HepG2 (cell line): Measurements from ENCODE around the gene INTS1. TPM values are rescaled to one million over a fixed set of nuclear protein-coding genes. Genes with fewer than 3 reads are reported as not detected.

Experiments used
- ATAC-seq: fragments of 200-7000 bp; cut with Tn5 transposase; 3 replicates; pipeline ENCODE4 v1.9.1; 2020; ENCODE audit warnings: mild to moderate bottlenecking, moderate library complexity
- BruUV-seq: library from RNA; stranded (reverse); fragments of 400-500 nt; replicated peaks from 2 replicates; lab custom pipeline; 2021; lab: Mats Ljungman, UMichigan
- CTCF ChIA-PET: fragments of 300-600 bp; formaldehyde crosslinking; extraction: SDS; loops from one replicate; lab custom pipeline; 2021; ENCODE audit warnings: low total read pairs, inconsistent platforms, low intra/inter-chr PET ratio; lab: Yijun Ruan, JAX
- POLR2A ChIA-PET: fragments of 350-600 bp; sonication (Branson Sonifier 250); formaldehyde crosslinking; loops from one replicate; lab custom pipeline; 2020; ENCODE audit warnings: antibody characterized with exemption, inconsistent platforms; lab: Yijun Ruan, JAX
- DNase-seq: peaks from one replicate; pipeline ENCODE4 v3.0.0-alpha.2; 2015; ENCODE audit warnings: low spot score
- FAIRE-seq: peaks from 3 replicates; lab custom pipeline; 2011; peaks lifted over from hg19 to GRCh38; lab: Jason Lieb, UNC
- H2AFZ ChIP-seq: one replicate; pipeline ENCODE4 v1.6.1; 2011; ENCODE audit warnings: low read length, inconsistent platforms
- H3K27ac ChIP-seq: fragments of 300-600 bp; 3 replicates; pipeline ENCODE4 v1.8.0; 2011; ENCODE audit warnings: mixed run types, mild to moderate bottlenecking, mixed read lengths, low read length, inconsistent platforms; ENCODE audit not compliant: insufficient read depth; ENCODE audit errors: extremely low read length
- H3K27me3 ChIP-seq, 2 experiments: fragments of 200-600 bp in 1 of 2; 2 replicates in 1 of 2; 3 replicates in 1 of 2; pipeline versions ENCODE4 v1.6.0 to v1.8.0; 2011; ENCODE audit warnings: low read length in 2 of 2, mild to moderate bottlenecking in 2 of 2, moderate library complexity in 2 of 2, inconsistent platforms in 1 of 2; ENCODE audit not compliant: insufficient read depth in 2 of 2, control insufficient read depth in 1 of 2
- H3K36me3 ChIP-seq, 2 experiments: fragments of 200-600 bp in 1 of 2; replicated peaks in 1 of 2; 2 replicates in 1 of 2; 3 replicates in 1 of 2; pipeline versions ENCODE4 v1.5.1 to v1.8.0; 2011; ENCODE audit warnings: low read length in 2 of 2, inconsistent platforms in 1 of 2; ENCODE audit not compliant: insufficient read depth in 2 of 2, control insufficient read depth in 1 of 2
- H3K4me1 ChIP-seq: 2 replicates; pipeline ENCODE4 v1.5.1; 2012; ENCODE audit warnings: low read length, inconsistent platforms; ENCODE audit not compliant: insufficient read depth
- H3K4me2 ChIP-seq: 2 replicates; pipeline ENCODE4 v1.6.0; 2011; ENCODE audit warnings: low read depth, low read length, inconsistent platforms
- H3K4me3 ChIP-seq, 3 experiments: fragments of 200-600 bp in 1 of 3; sonication (generic), shearing (Covaris generic) in 1 of 3; replicated peaks in 1 of 3; 2 replicates each; pipeline ENCODE4 v1.5.1; 2011 to 2016; ENCODE audit warnings: low read length in 3 of 3, inconsistent platforms in 2 of 3, low read depth in 2 of 3, mild to moderate bottlenecking in 2 of 3, control low read depth in 1 of 3, mixed read lengths in 1 of 3; ENCODE audit not compliant: insufficient read depth in 1 of 3
- H3K79me2 ChIP-seq: one replicate; pipeline ENCODE4 v1.6.1; 2011; ENCODE audit warnings: low read length, inconsistent platforms; ENCODE audit not compliant: insufficient read depth
- H3K9ac ChIP-seq: 2 replicates; pipeline ENCODE4 v1.6.0; 2011; ENCODE audit warnings: mild to moderate bottlenecking, low read depth, low read length, inconsistent platforms; ENCODE audit not compliant: insufficient read depth
- H3K9me3 ChIP-seq: 2 replicates; pipeline ENCODE4 v1.5.1; 2012; ENCODE audit warnings: mild to moderate bottlenecking, low read length
- H4K20me1 ChIP-seq: 2 replicates; pipeline ENCODE4 v1.6.0; 2011; ENCODE audit warnings: inconsistent platforms, mild to moderate bottlenecking, low read length, moderate library complexity; ENCODE audit not compliant: insufficient read depth
- ARID2 ChIP-seq: sonication (generic); formaldehyde crosslinking; IDR thresholded peaks from 2 replicates; pipeline ENCODE4 v1.8.1; 2022; ENCODE audit warnings: mild to moderate bottlenecking, missing genetic modification reagents, borderline replicate concordance
- BRCA1 ChIP-seq: sonication (generic); formaldehyde crosslinking; IDR thresholded peaks from 2 replicates; pipeline ENCODE4 v1.4.0; 2020; ENCODE audit warnings: missing genetic modification reagents
- EHMT2 ChIP-seq: fragments of 200-600 bp; sonication (generic); IDR thresholded peaks from 2 replicates; pipeline ENCODE4 v1.7.0; 2017; ENCODE audit warnings: antibody characterized with exemption, low read depth, low read length, borderline replicate concordance
- KDM6A ChIP-seq: IDR thresholded peaks from 2 replicates; pipeline ENCODE4 v1.6.1; 2016; ENCODE audit warnings: low read depth
- PRDM15 ChIP-seq: sonication (generic); formaldehyde crosslinking; IDR thresholded peaks from 2 replicates; pipeline ENCODE4 v1.4.0; 2020; ENCODE audit warnings: missing genetic modification reagents
- SP4 ChIP-seq: sonication (generic); formaldehyde crosslinking; IDR thresholded peaks from 2 replicates; pipeline ENCODE4 v1.8.1; 2023; ENCODE audit warnings: mild to moderate bottlenecking, missing genetic modification reagents
- ZNF138 ChIP-seq: sonication (generic); formaldehyde crosslinking; IDR thresholded peaks from 2 replicates; pipeline ENCODE4 v1.5.0; 2020; ENCODE audit warnings: mild to moderate bottlenecking, low read depth, missing genetic modification reagents
- ZNF432 ChIP-seq: sonication (generic); formaldehyde crosslinking; IDR thresholded peaks from 2 replicates; pipeline ENCODE4 v1.5.0; 2020; ENCODE audit warnings: missing genetic modification reagents, mild to moderate bottlenecking, borderline replicate concordance
- ZNF83 ChIP-seq: sonication (generic); formaldehyde crosslinking; IDR thresholded peaks from 2 replicates; pipeline ENCODE4 v1.4.0; 2020; ENCODE audit warnings: missing genetic modification reagents, mild to moderate bottlenecking, borderline replicate concordance
- WGBS: methylation state at CpG from one replicate; pipeline ENCODE4 v1.1.6; 2017; ENCODE audit warnings: low lambda C conversion rate; 5-methylcytosine and 5-hydroxymethylcytosine counted together
- in situ Hi-C: cut with HindIII; loops from 2 replicates; pipeline ENCODE4 v1.10.0; 2017; ENCODE audit warnings: low pct_unique_long_range_greater_than_20kb; ENCODE audit not compliant: extremely low pct_ligation_motif_present
- intact Hi-C: fragments of 100-400 bp; cut with micrococcal nuclease; formaldehyde crosslinking; loops from one replicate; pipeline ENCODE4 v1.10.0; 2022; ENCODE audit not compliant: unreplicated experiment
- polyA plus RNA-seq, 8 experiments: library from polyadenylated mRNA; depleted of rRNA in 3 of 8; stranded (reverse) in 7 of 8; unstranded in 1 of 8; fragments of >200 nt; fragmentation: Illumina TruSeq in 4 of 8; extraction: Trizol in 4 of 8; gene quantifications; 2 replicates each; pipeline versions ENCODE4 v1.2.1 to v1.2.3, GENCODE V29; 2011 to 2016; ENCODE audit warnings: low read depth in 4 of 8, missing spikeins in 1 of 8, mixed read lengths in 1 of 8; ENCODE audit not compliant: insufficient read depth in 1 of 8
- total RNA-seq, 5 experiments: library from RNA; depleted of rRNA; stranded (reverse); fragments of >200 nt; fragmentation: Illumina TruSeq; extraction: Trizol; gene quantifications; 2 replicates each; pipeline ENCODE4 v1.2.3, GENCODE V29; 2016; ENCODE audit warnings: low read depth in 1 of 5

The INTS1 gene
- total and polyA plus RNA-seq, 2 of the 13 experiments (the other 11 are each of a cell fraction or from before 2014, with no cell fraction given) = 13.7 to 29.0 TPM

GRCh38 chr7:1434891-1435670, 69.1 kb downstream of the INTS1 start (continued):
- no peak for TF ChIP-seq ARID2 (CRISPR knock-in tag)
- TF ChIP-seq ZNF432 = no peak
- no peak for TF ChIP-seq SP4
- no peak for TF ChIP-seq KDM6A (CRISPR knock-in tag)
- TF ChIP-seq EHMT2 = no peak
- no peak for TF ChIP-seq ZNF138
- no peak for TF ChIP-seq BRCA1 (CRISPR knock-in tag)

- Histone ChIP-seq H3K27me3 (peaks cover 3 to 10% of the 10 kb centered on the region in 2 experiments; a peak in 1 of 5 replicates), H3K4me3 (no peak overlapping the region), H2AFZ (no peak overlapping the region), H3K36me3 (no peaks in the 10 kb centered on the region), H3K4me1 (peaks cover 30% of the 10 kb centered on the region), H3K9ac (no peak overlapping the region), H3K9me3 (no peaks in the 10 kb centered on the region), H3K79me2 (no peaks in the 10 kb centered on the region), H3K27ac (no peak overlapping the region), H4K20me1 (no peaks in the 10 kb centered on the region), H3K4me2 (no peak overlapping the region)
- no peak for FAIRE-seq
- TF ChIP-seq PRDM15 (0 out of 2 replicates have a peak, but pooled peaks have one; percentile 49), ZNF83 (no peak)
- in situ Hi-C loops (loop anchor here (5.0 kb wide), 1 partner anchor 33 kb away; no protein-coding TSS in a partner anchor), intact Hi-C loops (no loop called here)
- ATAC-seq = no peak
- WGBS = 90% methylated on average over 12 of the region's 35 CpGs
- CTCF ChIA-PET = no interaction called here
- no peak for DNase-seq
- POLR2A ChIA-PET = no interaction called here
- BruUV-seq = no TSS peak
Measured at GRCh38 chr7:1434165-1434718, 69.9 kb downstream of the INTS1 start.
